Retina (tissue), 1 donor: ENCODE measurements around the gene GALNT7.

Source experiments
- DNase-seq: peaks from one replicate; pipeline ENCODE4 v3.0.0-alpha.2; 2016

The GALNT7 gene

GRCh38 chr4:173316060-173316459 is 147.4 kb downstream of the GALNT7 start:
- no peak for DNase-seq

DNA sequence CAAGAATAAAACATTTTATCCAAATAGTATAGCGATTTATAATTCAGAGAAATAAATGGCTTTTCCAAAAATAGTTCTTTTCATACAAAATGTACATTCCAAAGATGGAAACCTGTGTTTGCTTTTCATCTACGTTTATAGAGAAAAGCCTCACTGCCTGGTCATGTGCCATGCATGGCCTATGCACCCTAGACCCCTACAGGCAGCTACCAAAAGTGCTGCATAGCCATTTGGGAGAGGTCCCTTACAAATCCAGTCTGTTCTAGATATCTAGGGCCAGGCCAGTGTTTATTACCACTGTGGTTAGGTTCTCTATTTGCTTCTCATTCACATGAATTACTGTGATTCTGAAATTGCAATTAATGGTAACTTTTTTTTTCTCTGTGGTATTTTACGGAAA is 148.4 kb downstream of the GALNT7 start:
- DNase-seq: no peak

GRCh38 chr4:173318240-173318639 is 149.6 kb downstream of the GALNT7 start:
- peak; percentile 15 for DNase-seq

GRCh38 chr4:173318648-173319211 is 150.1 kb downstream of the GALNT7 start:
- peak; percentile 31 for DNase-seq

DNA sequence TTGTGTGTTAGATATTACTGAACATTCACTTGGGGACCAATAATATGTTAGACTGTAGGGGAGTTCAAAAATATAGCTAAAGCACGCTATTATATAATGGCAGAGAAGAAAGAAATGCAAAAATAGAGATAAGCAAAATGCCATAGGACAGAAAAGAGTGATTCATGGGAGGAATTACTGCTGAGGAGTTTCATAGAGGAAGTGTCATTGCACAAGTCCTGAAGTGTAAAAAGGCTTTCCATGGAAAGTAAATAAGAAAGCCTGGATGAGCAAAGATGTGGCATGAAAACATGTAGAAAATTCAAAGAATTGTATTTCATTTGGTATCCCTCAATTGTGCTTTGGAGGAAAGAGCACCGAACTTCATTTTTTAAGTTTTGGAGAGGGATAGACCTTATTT is 151.1 kb downstream of the GALNT7 start:
- no peak for DNase-seq

- DNase-seq: no peak
Measured at GRCh38 chr4:173325007-173325736, 156.6 kb downstream of the GALNT7 start.

- no peak for DNase-seq
Measured at GRCh38 chr4:173328236-173328901, 159.8 kb downstream of the GALNT7 start.

DNA sequence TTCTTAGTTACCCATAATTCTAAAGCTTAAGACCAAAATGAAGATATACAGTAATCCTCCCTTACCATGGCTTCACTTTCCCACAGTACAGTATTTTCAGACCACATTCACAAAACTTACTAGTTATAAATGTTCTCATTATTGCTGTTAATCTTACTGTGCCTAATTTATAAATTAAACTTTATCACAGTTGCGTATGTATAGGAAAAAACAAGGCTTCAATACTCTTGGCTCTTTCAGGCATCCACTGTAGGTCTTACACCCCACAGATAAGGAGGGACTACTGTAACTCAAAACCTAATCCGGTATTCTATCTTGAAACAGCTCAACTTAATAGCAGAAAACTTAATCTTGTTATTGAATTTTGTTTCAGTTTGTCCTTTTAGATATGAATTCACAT is 162.0 kb downstream of the GALNT7 start:
- DNase-seq: no peak

- DNase-seq: no peak
Measured at GRCh38 chr4:173332021-173332487, 163.4 kb downstream of the GALNT7 start.

- DNase-seq: peak; percentile 60
Measured at GRCh38 chr4:173332963-173333657, 164.5 kb downstream of the GALNT7 start.

DNA sequence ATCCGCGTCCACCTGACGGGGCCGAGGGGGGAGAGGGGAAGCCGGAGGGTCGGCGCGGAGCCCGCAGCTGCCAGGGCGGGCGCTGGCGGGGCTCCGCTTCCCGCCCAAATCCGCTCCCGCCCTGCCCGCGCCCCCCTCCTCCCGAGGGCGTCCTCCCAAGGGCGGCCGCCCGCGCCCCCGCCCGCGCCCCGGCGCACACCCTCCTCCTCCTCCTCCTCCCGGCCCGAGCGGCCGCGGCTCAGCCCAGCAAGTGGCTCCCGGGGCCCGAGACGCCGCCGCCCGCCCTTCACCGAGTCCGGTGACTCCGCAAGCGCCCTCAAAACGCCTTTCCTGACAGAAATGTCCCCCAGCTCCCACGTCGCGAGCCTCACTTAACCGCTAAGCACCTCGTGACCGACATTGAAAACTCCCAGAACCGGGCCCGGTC is 165.1 kb downstream of the GALNT7 start:
- no peak for DNase-seq

DNA sequence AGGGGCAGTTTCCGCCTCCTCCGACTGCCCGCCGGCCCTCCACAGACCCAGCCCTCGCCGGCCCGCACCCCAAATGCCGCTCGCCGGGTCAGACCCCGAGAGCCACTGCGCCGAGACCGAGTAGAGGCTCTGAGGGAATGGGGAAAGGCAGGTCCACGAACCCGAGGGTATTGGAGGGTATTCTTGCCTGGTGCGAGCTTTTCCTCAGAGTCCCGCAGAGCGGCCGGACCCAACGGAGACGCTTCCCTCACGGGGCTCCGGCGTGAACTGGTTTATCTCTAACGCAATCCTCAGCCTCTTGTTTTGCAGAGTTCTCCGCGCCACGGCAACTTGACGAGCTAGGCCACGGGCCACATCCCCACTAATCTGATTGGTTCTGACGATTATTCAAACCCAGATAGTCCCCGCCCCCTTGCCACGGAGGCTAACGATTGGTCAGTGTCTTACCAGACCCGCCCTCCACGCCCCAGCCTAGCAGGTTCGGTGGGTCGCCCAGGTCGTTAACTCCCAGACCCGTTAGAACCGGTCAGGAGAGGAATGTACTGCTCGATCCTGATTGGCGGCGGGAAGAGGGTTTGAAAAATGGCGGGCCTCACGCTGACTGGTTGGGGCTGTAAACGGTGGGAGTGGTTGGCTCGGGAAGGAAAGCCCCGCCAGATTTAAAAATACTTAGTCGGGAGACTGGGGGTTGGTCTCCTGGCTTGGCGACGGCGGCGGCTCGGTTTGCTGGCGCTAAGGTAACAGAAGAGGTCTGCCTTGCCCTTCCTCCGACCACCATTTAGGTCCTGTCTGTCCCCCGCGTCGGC is 165.7 kb downstream of the GALNT7 start, which contains the start of gene HMGB2:
TSS of gene HMGB2 (minus strand) at position 274 of the 806 bp plus-strand sequence. CDS start 709 bp downstream, outside the sequence.
- peak; percentile 98 for DNase-seq

GRCh38 chr4:173334891-173335752 is 166.5 kb downstream of the GALNT7 start:
- peak; percentile 92 for DNase-seq

- no peak for DNase-seq
Measured at GRCh38 chr4:173337463-173337862, 168.9 kb downstream of the GALNT7 start.

DNA sequence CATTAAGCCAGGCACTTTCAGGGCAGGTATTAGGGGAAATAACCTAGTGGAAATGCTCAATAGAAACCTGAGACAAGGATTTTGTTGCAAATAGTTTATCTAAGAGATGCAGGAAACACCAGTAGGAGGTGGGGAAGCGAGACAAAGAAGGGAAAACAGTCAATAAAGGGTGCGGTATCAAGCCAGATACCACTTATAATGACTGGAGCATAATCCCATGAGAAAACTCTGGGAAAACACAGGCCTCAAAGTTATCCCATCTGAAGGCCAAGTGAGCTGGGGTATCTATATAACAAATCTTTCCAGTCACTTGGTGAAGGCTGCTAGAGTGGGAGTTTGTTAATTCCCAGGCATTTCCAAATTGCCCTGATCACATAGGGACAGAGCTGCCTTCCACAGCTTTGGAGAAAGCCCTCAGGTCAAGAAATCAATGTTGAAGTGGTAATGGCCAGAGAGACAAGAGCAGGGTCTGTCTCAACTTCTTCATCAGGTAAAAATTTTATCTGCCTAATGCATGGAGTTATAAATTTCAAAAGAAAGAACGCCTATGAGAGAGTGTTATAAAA is 175.3 kb downstream of the GALNT7 start:
- no peak for DNase-seq

DNA sequence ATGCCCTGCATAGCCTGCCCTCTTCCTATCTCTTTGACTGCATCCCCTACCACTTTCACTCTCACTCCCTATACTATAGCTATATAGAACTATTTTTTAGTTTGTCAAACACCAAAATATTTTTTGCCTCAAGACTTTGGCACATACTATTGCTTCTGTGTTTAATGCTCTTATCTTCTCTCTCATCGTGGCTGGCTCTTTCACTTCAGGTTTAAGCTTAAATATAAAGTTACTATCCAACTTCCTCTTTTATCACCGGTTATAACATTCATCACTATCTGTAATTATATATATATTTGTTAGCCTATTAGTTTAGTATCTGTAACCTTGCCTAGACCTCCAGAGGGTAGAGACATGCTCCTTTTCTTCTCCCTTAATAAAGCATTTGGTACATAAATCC is 177.0 kb downstream of the GALNT7 start:
- DNase-seq: no peak

GRCh38 chr4:173346074-173346473 is 177.5 kb downstream of the GALNT7 start:
- no peak for DNase-seq

DNA sequence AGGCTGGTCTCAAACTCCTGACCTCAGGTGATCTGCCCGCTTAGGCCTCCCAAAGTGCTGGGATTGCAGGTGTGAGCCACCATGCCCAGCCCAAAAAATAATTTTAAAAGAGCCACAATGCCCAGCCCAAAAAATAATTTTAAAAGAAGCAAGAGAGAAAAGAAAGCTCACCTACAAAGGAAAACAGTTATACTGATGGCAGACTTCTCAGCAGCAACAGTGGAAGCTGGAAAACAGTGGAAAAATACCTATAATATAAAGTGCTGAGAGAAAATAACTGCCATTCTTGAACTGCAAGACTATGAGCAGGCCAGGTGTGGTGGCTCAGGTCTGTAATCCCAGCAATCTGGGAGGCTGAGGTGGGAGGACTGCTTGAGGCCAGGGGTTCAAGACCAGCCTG is 178.9 kb downstream of the GALNT7 start:
- DNase-seq: no peak

GRCh38 chr4:173357939-173358338 is 189.3 kb downstream of the GALNT7 start:
- DNase-seq: no peak

DNA sequence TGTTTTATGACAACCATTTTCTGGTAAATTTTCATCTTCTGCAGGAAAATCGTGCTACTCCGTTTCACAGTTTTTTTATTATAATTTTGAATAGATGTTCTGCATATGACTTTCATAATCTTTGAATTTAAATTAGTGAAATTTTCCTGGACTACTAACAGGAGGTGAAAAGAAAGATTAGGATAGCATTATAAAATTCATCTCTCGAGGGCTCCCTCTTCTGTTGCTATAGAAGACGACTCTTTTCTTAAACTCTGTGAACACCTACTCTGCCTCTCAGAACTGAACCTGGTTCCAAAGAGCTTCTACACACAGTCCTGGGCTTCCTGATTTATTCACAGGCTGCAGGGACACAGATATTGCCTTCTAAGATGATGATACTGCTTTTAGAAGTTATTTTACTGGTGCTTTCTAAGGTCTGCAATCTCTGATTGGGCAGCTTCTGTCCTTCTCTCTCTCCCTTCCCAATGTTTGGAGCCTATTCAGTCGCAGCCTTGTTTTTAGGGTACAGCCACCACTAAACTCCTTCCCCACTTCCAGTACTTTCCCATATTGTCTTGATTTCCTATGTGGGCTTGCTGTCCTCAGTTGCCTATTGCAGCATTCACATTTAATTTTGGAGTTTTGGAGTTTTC is 192.1 kb downstream of the GALNT7 start:
- no peak for DNase-seq

DNA sequence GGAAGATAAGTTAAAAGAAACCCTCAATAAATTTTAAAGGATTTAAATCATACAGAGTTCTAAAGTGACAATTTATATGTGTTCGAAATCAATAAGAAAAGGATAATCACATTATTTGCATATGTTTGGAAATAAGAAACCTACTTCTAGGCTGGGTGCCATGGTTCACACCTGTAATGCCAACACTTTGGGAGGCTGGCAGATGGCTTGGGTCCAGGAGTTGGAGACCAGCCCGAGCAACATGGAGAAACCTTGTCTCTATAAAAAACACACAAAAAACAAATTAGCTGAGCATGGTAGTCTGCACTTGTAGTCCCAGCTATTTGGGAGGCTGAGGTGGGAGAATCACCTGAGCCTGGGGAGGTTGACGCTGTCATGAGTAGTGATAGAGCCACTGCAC is 194.1 kb downstream of the GALNT7 start:
- DNase-seq: no peak
